Left renal pelvis (tissue), 4 donors: ENCODE measurements around the gene SCT. TPM values are rescaled to one million over a fixed set of nuclear protein-coding genes. Genes with fewer than 3 reads are reported as not detected.

Experiments
- DNase-seq, 4 donors: peaks; one replicate each; pipeline ENCODE4 v3.0.0-alpha.2; 2013; ENCODE audit warnings: low read depth in 4 of 4, low spot score in 3 of 4
- polyA plus RNA-seq, 4 donors: library from polyadenylated mRNA; unstranded; fragments of 120-200 nt; gene quantifications; one replicate each; pipeline ENCODE4 v1.2.1, GENCODE V29; 2013; ENCODE audit not compliant: insufficient read length in 4 of 4

SCT gene
- polyA plus RNA-seq, 4 donors, result 0.47 to 3.1 (median 1.4) TPM; not detected in 1

- DNase-seq, result no peak
Measured at GRCh38 chr11:592501-592900, 34.5 kb downstream of the SCT start.

DNA sequence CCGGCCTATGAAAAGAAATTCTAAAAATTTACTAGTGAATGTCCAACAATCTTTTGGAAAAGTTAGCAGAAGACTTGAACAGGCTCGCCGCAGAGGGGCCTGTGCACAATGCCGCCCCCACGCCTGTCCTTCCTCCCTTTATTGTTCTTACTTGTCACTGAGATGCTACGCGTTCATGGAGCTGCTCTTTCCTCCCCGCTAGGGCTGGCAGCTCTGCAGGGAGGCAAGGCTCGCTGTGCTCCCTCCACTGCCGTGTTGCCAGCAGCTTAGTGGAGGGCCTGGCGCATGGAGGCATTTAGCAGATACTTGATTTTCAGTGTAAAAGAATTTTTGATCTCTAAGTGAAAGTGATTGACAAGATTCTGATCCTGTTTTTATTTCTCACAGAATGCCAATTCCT is 36.0 kb downstream of the SCT start:
- no peak for DNase-seq

- DNase-seq, result no peak
Measured at GRCh38 chr11:589798-590197, 37.2 kb downstream of the SCT start.

DNA sequence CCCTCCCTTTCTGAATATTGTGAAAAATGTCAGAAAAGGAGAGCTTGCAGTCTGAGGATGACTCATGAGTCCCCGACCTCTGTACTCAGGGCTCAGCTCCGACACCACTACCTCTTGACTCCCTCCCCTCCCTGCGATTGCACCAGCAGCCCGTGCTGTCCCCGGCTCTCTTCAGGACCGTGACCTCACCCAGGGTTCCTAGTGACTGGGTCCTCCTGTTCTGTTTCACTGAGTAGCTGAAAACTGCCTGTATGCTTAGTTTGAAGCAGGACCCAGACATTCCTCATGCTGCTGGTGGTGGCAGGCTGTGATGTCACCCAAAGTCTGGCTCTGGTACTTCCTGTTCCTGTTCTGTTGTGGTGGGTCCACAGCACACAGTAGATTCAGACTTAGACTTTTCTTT is 39.0 kb downstream of the SCT start:
- no peak for DNase-seq

DNA sequence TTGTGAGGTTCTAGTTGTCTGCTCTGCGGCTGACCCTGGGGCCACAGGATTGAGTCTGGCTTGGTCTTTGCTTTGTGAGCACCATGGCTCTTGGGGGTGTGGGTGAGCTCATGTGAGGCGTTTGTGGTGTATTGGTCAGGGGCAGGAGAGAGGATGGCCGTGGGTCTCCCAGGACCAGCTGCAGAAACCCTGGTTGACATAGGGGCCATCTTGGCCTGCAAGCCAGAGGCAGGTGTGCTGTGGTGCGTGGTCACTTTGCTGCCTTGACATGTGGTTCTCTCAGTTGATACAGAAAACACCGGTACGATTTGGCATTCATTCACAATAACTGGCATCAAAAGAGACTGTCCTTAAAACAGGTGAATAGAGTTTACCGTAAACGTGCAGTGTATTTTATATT is 39.4 kb downstream of the SCT start:
- DNase-seq, result no peak

- no peak for DNase-seq
Measured at GRCh38 chr11:586376-587316, 40.3 kb downstream of the SCT start.

DNA sequence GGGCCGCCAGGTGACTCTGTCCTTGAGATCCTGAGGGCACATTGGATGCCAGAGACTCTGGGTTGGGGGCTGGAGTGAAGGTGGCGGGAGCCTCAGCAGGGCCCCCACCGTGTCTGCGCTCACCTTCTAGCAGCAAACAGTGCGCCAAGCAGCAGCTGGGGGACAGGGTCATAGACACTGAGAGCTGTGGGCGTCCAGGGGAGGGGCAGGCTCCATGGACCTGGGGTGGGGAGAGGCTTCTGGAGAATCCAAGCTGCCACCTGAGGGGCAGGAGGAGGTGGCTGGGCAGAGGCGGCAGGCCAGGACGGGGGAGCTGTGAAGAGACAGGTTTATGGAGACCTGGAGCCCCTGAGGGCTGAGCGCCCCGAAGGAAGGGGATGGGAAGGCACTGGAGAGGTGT is 42.7 kb downstream of the SCT start:
- DNase-seq, result no peak

- no peak for DNase-seq
Measured at GRCh38 chr11:581752-582151, 45.2 kb downstream of the SCT start.

DNA sequence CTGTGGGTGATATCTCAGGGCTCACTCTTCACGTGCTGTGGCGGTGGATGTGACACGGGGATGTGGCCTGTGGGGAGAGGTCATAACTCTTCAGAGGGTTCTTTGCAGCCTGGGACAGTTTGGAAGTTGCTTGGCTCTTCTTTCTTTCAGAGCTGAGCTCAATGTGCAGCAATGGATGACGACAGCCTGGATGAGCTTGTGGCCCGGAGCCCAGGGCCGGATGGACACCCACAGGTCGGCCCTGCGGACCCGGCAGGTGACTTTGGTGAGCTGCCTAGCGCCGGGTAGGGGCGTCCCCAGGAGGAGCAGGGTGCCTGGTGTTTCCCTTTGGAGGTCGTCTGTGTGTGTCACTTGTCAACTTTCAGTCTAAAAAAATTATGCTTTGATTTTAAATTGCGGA is 45.6 kb downstream of the SCT start:
- no peak for DNase-seq

DNA sequence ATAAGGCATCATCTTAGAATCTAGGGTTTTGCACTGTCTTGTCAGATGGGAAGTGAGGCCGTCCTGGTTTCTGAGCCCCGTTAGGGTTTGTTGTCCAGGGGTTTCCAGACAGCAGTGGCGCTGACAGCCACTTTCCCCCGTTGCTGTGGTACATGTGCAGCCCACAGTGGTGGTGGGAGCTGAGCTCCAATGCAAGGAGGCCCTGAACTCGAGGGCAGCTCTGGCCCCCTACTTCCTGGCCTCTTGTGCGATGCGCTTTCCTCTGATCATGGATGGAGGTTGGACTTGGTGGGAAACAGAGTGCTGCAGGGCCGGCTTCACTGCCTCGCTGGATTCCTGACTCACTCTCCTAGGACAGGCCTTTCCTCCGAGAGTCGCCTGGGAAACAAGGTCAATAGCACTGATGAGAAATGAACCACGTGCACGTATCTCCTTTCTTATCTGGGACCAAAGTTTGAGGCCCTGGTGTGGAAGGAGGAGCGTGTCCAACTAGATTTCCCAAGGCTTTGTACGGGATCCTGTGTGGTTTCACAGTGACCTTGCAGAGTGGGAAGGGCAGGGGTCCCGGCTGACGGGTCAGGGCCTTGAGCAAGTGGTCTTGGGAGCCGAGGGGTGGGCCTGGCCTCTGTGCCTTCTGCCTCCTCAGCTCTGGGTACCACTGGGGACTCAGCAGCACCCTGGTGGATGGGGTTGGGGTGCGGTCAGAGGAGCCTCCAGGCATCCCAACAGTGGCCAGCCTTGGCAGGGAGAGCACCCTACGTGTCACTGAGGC is 47.0 kb downstream of the SCT start:
- no peak for DNase-seq

DNA sequence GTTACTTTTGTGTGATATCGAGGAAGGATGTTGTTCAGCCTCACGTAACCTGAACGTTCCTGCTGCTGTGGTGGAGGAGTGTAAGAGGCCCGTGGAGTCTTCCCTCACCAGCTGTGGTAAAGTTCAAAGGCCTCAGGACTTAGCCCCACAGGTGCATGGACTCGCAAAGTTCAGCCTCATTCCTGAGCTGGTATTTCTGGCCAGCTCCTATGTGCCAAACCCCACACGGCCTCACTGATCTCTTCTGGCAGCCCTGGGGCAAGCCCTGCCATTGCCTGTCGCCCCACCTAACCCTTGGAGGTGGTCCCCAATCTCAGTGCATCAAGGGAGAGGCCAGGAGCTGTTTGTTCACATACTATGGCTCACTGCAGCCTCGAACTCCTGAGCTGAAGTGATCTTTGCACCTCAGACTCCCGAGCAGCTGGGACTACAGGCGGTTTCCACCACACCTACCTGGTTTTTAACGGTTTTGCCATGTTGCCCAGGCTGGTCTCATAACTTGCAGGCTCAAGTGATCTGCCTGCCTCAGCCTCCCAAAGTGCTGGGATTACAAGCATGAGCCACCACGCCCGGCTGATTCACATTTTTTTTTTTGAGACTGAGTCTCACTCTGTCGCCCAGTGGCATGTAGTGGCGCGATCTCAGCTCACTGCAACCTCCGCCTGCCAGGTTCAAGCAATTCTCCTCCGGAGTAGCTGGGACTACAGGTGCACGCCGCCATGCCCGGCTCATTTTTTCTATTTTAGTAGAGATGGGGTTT is 48.5 kb downstream of the SCT start:
- DNase-seq, result no peak

DNA sequence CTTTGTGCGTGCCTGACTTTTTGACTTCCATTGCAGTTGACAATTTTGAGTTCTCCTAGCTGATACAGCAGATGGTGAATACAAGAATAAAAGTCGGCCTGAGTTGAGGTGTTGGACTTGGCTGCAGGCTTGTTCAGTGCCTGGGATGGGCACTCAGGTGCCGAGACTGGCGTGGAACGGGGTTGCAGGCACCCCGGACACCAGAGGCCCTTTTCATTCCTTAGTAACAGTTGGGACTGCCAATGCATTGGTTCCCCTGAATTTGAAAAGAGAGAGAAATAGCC is 49.4 kb downstream of the SCT start:
- DNase-seq, result no peak

DNA sequence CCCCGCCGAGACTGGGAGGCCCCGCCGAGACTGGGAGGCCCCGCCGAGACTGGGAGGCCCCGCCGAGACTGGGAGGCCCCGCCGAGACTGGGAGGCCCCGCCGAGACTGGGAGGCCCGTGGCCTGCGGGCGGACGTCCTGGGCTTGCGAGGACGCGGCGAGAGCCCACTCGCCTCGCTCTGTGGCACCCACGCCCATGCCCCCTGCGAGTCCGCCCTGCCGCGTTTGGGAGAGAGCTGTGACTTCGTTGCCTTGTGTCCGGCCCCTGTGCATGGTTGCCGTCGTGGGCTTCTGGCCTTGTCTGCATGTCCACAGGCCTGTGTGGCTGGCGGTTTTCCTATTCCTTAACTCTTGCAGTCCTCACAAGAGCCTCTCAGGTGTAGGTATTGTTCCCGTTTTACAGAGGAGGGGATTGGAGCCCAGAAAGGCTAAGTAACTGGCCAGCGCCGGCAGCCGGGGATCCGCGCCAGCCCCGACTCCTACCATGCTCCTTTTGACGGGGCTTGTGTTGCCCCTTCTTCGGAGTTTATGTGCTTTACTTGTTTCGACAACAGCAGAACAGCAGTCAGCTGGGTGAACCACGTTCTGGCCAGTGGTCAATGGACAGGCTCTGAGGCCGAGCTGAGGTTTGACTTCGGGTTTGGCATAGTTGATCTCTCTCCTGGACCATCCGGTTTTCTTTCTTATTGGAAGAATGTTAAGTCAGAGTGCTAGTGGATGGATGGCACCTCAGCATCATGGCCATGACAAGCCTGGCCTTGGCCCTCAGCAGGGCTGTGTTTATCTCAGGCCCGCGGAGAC is 50.0 kb downstream of the SCT start:
- DNase-seq, result no peak

Other genes starting within 250 kb of the SCT start
- 1 to 10 TPM in 3 of 4 donors, under 1 TPM in 1; 0.38 to 9.1 (median 4.9) TPM for gene PKP3, start 233.0 kb downstream of the SCT start, polyA plus RNA-seq
- 10 to 100 TPM; 13.2 to 50.5 (median 35.5) TPM for gene SIGIRR, start 212.2 kb downstream of the SCT start, polyA plus RNA-seq
- 10 to 100 TPM in 2 of 4 donors, 1 to 10 TPM in 1, under 1 TPM in 1; 0.72 to 14.7 (median 9.9) TPM for gene ANO9, start 185.2 kb downstream of the SCT start, polyA plus RNA-seq
- gene PTDSS2, start 176.9 kb downstream of the SCT start, polyA plus RNA-seq, result 10 to 100 TPM; 22.9 to 46.4 (median 31.0) TPM
- gene RNH1, start 119.9 kb downstream of the SCT start, polyA plus RNA-seq, result 100 to 1,000 TPM in 1 of 4 donors, 10 to 100 TPM in 3; 75.4 to 108 (median 87.4) TPM
- gene HRAS, start 91.6 kb downstream of the SCT start, polyA plus RNA-seq, result 10 to 100 TPM; 30.9 to 55.9 (median 41.2) TPM
- gene LRRC56, start 89.7 kb downstream of the SCT start, polyA plus RNA-seq, result 1 to 10 TPM; 1.4 to 6.6 (median 3.2) TPM
- 1 to 10 TPM in 3 of 4 donors, under 1 TPM in 1; 0.75 to 7.5 (median 2.8) TPM for gene LMNTD2, start 66.4 kb downstream of the SCT start, polyA plus RNA-seq
- 10 to 100 TPM in 3 of 4 donors, 1 to 10 TPM in 1; 6.0 to 69.8 (median 35.6) TPM for gene RASSF7, start 66.2 kb downstream of the SCT start, polyA plus RNA-seq
- 10 to 100 TPM; 17.5 to 30.4 (median 18.9) TPM for gene PHRF1, start 50.7 kb downstream of the SCT start, polyA plus RNA-seq
- 10 to 100 TPM in 1 of 4 donors, 1 to 10 TPM in 3; 4.6 to 14.7 (median 8.5) TPM for gene IRF7, start 11.2 kb downstream of the SCT start, polyA plus RNA-seq
- gene CDHR5, start 2.2 kb downstream of the SCT start, polyA plus RNA-seq, result 10 to 100 TPM in 3 of 4 donors, 1 to 10 TPM in 1; 2.1 to 50.6 (median 33.0) TPM
- gene DRD4, start 10.1 kb upstream of the SCT start, polyA plus RNA-seq, result 1 to 10 TPM in 3 of 4 donors, under 1 TPM in 1; 0.35 to 5.0 (median 1.6) TPM
- gene DEAF1, start 68.0 kb upstream of the SCT start, polyA plus RNA-seq, result 10 to 100 TPM; 35.3 to 53.0 (median 45.3) TPM
- 10 to 100 TPM; 26.8 to 59.8 (median 37.1) TPM for gene TMEM80, start 68.6 kb upstream of the SCT start, polyA plus RNA-seq
- gene EPS8L2, start 79.0 kb upstream of the SCT start, polyA plus RNA-seq, result 100 to 1,000 TPM in 2 of 4 donors, 10 to 100 TPM in 1, 1 to 10 TPM in 1; 3.8 to 190 (median 89.3) TPM
- gene TALDO1, start 120.3 kb upstream of the SCT start, polyA plus RNA-seq, result 100 to 1,000 TPM in 3 of 4 donors, 10 to 100 TPM in 1; 97.0 to 148 (median 132) TPM
- 100 to 1,000 TPM in 1 of 4 donors, 10 to 100 TPM in 3; 48.2 to 109 (median 59.7) TPM for gene GATD1, start 150.3 kb upstream of the SCT start, polyA plus RNA-seq
- 1 to 10 TPM in 1 of 4 donors, under 1 TPM in 3; 0.49 to 1.5 (median 0.59) TPM for gene CEND1, start 162.9 kb upstream of the SCT start, polyA plus RNA-seq
- 10 to 100 TPM; 12.3 to 22.0 (median 14.1) TPM for gene SLC25A22, start 171.1 kb upstream of the SCT start, polyA plus RNA-seq
- 10 to 100 TPM in 1 of 4 donors, 1 to 10 TPM in 3; 8.1 to 17.2 (median 8.6) TPM for gene PIDD1, start 178.1 kb upstream of the SCT start, polyA plus RNA-seq
- gene RPLP2, start 182.8 kb upstream of the SCT start, polyA plus RNA-seq, result 1,000 to 10,000 TPM in 2 of 4 donors, 100 to 1,000 TPM in 2; 912 to 1,248 (median 1,002) TPM
- gene PNPLA2, start 191.7 kb upstream of the SCT start, polyA plus RNA-seq, result 10 to 100 TPM; 30.5 to 92.4 (median 44.1) TPM
- gene CRACR2B, start 200.7 kb upstream of the SCT start, polyA plus RNA-seq, result 10 to 100 TPM in 3 of 4 donors, 1 to 10 TPM in 1; 3.6 to 20.3 (median 11.3) TPM
- gene CD151, start 205.8 kb upstream of the SCT start, polyA plus RNA-seq, result 100 to 1,000 TPM; 124 to 228 (median 174) TPM
- gene POLR2L, start 215.3 kb upstream of the SCT start, polyA plus RNA-seq, result 100 to 1,000 TPM in 1 of 4 donors, 10 to 100 TPM in 3; 75.4 to 128 (median 87.2) TPM
- 100 to 1,000 TPM in 1 of 4 donors, 10 to 100 TPM in 3; 57.4 to 142 (median 71.4) TPM for gene TSPAN4, start 215.7 kb upstream of the SCT start, polyA plus RNA-seq